Measurements from ENCODE around the gene SLC25A33.
"Not testable (repeated sequence)": the region's sequence is repeated elsewhere in the genome, so short reads cannot be mapped to it uniquely, and the experiment has no call there.

Gene SLC25A33

DNA sequence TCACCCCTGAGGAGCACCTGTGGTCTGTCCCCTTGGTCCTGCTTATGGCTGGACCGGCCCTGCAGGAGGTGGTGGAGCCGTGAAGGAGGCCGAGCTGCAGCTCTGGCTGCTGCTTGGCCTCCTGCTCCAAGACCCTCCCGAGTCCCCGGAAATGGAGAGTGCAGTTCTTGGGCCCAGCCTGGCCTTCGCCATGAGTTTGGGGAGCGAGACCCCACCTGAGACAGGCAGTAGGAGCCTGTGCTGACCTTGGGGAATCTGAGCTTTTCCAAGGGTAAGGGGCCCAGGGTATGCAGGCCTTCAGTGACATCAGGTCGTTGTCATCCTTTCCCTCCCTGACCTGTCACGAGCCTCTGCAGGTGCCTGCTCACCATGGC is 63.5 kb downstream of the SLC25A33 start:
- DNase-seq, result no peak

- no peak for DNase-seq
Observed at GRCh38 chr1:9603307-9603706, 64.0 kb downstream of the SLC25A33 start.

DNA sequence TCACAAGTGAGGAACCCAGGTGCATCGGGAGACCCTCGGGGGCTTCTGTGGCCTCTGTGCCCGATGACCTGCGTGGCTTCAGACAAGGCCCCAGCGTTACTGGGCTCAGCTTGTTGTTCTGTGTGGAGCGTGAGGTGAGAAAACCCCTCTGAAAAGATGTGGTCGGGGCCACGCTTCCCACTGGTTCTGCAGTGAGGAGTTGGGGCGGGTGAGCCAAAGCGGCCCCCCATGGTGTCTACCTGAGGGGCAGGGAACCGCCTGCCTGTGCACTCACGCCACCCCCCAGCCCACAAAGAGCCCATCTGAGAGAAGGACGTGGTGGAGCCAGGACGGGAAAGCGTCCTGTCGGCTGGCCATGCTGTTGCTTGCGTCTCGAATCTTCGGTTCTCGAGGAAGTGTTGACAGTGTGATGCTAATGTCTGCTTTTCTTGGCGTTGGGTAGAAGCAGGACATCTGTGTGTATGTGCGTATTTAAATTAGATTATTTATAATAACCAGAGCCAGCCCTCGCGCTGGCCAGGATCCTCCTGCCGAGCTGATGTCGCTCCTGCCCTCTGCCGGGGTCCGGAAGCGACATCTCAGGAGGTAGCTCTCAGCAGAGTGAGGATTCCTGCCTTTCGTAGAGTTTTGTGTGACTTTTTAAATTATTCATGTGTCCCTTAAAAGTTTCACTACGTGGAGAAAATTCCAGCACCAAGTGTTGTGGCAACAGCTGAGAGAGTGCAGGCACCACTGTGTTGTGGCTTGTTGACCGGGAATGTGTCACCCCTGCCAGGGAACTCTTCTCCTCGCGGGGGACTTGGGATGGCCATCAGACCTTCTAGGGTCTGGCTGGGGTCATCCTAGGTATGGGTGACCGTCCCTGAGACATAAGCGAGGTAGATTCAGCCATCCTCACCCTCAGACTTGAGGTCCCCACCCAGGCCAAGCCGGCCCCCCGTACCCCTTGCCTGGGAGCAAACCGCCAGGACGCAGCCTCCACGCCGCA is 64.8 kb downstream of the SLC25A33 start:
- DNase-seq, result no peak

- no peak for DNase-seq
Observed at GRCh38 chr1:9604836-9605235, 65.6 kb downstream of the SLC25A33 start.

GRCh38 chr1:9605946-9606455 is 66.7 kb downstream of the SLC25A33 start:
- DNase-seq, result no peak

DNA sequence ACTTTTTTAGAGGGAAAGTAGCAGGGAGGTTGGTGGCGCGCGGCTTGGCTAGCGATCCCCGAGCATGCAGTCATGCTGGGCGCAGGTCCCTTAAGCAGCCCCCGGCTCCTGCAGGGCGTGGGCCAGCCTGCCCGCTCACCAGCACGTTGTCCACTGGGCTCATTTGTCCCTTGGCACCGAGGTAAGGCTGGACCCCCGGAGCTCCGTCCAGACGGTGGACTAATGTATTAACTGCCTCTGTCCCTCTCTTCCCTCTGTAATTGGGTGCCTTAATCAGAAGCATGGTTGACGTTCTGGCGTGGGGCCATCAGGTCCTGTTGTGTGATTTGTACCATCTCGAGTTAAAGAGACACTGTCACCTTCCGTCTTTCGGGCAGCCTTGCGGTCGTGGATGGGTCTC is 67.2 kb downstream of the SLC25A33 start:
- no peak for DNase-seq

DNA sequence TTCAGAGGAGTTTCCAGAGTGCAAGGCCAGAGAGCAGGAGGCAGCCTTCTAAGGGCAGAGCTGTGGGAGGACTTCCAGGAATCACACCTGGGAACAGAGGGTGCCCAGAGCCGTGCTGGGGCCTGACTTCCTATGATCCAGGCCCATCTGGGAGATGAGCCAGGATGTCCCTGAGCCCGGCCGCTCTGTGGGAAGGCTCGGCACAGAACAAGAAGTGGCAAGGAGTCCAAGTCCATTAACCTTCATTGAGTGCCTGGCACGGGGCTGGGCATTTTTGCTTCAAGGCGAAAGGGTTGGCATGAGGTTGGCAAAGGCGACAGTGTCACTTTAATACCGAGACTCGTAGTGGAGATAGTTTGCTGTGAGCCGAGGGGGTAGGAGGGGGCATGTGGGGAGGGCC is 67.7 kb downstream of the SLC25A33 start:
- no peak for DNase-seq

- DNase-seq, result no peak
Observed at GRCh38 chr1:9607352-9607751, 68.1 kb downstream of the SLC25A33 start.

- DNase-seq, result no peak
Observed at GRCh38 chr1:9609998-9610397, 70.7 kb downstream of the SLC25A33 start.

DNA sequence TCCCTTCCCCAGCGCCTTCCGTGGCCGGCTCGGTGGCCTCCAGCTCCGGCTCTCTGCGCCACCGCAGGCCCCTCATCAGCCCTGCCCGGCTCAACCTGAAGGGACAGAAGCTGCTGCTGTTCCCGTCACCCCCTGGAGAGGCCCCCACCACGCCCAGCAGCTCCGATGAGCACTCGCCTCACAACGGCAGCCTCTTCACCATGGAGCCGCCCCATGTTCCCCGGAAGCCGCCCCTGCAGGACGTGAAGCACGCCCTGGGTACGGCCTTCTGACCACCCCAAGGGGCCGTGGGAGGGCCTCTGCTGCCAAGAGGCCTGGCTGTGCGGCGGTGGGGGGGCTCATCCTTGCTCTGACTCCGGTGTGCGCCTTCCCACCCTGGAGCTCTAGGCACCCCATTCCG is 71.3 kb downstream of the SLC25A33 start:
- DNase-seq, result no peak

- no peak for DNase-seq
Observed at GRCh38 chr1:9611716-9612115, 72.5 kb downstream of the SLC25A33 start.

DNA sequence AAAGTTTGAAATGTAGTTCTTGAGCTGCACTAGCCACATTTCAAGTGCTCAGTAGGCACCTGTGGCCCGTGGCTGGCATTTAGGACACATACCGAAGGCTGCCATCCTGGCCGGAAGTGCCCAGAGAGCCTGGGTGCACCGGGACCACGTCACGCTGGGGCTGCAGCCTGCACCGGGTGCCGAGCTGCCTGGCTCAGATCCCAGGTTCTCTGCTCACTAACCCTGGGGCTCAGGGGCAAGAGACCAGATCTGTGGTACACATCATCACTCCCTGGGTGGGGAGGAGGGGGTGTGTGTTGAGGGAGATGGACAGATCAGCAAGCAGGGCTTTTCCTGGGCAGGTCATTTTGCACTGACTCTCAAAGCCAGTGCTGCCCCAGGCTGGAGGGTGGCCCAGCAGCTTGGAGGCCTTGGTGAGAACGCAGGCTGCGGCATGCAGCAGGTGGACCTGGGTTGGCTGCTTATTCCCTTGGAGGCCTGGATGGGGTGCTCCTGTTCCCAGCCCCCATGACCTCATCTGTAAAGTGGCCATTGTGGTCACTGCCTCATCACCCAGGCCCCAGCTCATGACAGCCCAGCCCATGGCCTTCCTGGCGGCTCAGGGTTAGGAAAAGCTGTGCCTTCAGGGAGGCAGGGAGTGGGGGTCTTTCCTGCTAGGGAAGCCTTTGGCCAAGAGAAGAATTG is 73.0 kb downstream of the SLC25A33 start:
- no peak for DNase-seq

DNA sequence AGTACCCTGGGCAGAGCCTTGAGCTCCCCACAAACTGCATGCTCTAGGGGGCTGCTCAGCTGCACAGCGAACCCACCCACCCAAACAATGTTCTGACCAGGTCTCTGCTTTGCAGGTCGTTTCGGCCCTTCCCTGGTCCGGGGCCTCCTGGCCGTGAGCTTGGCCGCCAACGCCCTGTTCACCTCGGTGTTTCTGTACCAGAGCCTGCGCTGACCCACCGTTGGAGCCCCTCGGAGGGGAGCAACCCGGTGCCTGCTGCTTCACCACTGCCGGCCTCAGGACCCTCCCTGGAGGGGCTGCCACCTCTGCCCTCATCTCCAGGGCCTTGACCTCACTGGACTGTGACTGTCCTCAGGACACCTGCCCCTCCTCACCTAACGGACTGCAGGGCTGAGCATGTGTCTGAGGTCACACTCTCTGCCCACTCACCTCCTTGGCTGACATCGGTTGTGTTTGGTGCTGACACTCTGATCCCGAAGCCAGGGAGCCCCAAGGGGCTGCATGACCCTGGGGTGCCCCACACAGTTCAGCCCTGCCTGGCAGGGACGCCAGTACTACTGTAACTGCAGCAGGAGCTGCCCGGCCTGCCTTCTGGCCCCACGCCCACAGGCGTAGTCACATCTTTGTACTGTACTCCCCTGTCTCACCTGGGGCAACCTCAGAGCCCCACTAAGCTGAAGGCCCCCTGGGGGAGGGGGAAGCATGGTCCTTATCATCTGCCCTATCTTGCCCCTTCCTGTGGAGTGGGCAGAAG is 73.8 kb downstream of the SLC25A33 start:
- no peak for DNase-seq

DNA sequence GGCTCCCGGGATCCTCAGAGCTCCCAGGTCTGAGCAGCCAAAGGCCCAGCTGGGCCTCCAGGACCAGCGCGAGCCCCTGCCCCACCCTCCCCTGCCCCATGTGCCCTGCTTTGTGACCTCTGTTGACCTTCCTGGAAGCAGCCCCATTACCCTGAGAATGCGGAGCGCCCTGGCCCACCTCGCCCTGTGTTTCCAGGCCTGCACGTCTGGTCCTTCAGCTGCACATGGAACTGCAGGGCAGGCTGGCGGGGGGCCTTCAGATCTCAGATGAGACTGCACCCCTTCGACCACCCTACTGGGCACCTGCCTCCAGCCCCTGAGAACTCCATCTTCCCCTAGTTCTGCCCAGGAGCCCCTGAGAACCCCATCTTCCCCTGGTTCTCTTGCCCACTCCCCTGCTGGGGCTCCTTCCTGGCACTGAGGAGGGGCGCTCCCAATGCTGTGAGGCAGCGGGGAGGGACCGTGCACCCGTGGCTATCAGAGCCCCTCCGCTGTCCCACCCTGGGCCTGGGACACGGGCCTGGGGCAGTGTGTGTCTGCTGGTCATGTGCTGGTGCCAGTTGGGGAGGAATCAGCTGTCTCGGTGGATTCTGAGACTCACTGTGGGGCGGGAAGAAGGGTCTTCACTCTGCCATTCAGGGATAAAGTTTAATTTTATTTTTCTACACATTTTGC is 74.5 kb downstream of the SLC25A33 start:
- no peak for DNase-seq

DNA sequence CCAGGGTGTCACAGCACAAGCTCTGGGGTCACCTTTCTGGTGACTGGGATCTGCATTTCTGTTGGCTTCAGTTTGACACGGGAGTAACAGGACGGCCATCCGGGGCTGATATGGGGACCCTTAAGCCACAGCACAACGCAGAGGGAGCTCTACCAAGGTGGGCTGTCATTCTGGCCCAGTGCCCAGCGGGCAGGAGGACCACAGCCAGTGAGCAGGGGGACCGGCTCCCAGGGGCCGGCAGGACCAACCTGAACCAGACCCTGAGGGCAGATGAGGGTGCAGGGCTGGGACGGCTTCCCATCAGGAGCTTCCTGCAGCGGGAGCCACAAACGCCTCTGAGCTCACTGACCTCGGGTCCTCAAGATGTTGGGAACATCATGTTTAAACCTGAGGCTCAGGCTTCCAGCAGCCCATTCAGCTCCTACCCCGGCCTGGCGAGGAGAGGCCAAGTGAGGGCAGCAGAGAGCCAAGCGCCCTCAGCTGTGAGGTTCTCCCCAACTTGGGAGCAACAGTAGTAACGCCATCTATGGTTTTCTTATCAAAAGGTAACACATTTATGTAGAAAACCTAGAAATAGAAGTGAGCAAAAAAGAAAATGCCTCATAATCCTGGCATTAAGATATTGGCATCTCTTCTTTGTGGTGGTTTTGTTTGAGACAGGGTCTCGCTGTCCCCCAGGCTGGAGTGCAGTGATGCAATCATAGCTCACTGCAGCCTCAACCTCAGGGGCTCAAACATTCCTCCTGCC is 76.2 kb downstream of the SLC25A33 start:
- DNase-seq, result no peak

DNA sequence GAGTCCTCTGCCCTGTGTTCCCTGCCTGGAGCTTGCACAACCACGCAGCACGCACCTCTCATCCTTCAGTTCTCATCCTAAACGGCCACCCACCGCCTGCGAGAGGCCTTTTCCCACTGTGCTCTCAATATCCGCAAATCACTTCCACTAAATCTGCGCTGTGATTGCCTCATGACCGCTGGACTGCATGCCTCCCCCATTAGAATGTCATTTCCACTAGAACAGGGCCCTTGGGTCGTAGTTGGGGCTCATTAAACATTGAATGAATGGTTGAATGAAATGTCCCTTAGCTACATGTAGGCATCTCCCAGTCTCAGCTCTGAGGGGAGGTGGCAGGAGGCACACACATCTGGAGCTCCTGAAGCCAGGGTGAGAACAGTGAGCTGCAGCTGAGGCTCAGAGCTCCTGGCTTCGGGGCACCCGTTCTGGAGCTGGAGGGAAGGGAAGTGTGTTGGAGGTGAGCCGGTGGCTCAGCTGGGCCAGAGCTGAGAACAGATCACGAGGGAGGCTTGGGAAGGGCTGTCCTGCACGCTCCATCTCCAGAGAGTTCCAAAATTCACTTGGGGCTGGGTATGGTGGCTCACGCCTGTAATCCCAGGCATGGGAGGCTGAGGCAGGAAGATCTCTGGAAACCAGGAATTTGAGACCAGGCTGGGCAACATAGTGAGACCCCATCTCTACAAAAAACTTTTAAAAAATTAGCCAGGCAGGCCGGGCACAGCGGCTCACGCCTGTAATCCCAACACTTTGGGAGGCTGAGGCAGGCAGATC is 79.8 kb downstream of the SLC25A33 start:
- no peak for DNase-seq

DNA sequence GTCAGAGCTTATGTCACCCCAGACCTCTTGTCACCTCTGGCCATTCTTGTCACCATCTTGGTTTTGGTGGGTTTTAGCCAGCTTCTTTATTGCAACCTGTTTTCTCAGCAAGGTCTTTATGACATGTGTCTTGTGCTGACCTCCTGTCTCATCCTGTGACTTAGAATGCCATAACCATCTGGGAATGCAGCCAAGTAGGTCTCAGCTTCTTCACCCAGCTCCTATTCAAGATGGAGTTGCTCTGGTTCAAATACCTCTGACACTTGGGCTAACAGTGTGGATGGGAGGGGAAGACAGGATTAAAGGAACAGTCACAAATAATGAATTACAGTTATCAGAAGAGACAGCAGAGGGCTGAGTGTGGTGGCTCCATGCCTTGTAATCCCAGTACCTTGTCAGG is 81.8 kb downstream of the SLC25A33 start:
- DNase-seq, result no peak

DNA sequence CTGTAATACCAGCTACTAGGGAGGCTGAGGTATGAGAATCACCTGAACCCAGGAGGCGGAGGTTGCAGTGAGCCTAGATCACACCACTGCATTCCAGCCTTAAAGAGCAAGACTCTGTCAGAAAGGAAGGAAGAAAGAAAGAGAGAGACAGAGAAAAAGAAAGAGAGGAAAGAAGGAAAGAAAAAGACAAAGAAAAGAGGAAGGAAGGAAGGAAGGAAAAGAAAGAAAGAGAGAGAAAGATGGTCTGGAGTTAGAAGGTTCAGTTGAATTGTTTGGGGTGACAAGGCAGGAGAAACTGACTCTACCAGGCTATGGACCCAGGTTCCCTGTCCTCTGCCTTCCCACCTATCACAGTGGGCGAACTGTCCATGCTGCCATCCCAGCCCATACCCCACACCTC is 84.8 kb downstream of the SLC25A33 start:
- DNase-seq, result no peak

DNA sequence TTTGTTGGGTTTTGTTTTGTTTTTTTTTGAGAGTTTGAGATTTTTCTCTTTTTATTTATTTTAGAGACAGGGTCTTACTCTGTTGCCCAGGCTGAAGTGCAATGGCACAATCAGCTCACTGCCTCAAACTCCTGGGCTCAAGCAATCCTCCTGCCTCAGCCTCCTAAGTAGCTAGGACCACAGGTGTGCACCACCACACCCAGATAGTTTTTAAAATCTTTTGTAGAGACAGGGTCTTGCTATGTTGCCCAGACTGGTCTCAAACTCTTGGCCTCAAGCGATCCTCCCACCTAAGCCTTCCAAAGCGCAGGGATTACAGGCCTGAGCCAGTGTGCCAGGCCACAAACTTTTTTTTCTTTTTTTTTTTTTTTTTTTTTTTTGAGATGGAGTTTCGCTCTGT is 85.8 kb downstream of the SLC25A33 start:
- DNase-seq, result not testable (repeated sequence)

DNA sequence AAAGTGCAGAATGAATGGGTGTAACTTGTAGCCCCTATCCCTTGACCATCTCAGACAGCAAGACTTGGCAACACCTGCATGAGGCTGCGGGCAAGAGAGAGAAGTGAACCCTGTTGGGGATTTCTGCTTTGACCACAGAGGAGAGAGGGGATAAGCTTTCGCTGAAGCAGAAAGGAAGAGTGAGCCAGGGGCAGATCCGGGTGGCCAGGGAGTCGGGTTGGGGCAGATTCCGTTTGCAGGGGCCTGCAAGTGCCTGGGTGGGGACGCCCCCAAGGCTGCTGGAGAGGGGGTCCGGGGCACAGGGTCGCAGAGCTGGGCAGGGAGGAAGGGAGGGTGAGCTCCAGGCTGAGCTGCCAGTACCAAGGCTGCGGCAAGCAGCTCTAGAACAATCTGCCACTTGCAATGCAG is 86.9 kb downstream of the SLC25A33 start:
- DNase-seq, result no peak
